GM12875 (cell line): ENCODE data around the gene CASP8.
"Not testable (repeated sequence)": the region's sequence is repeated elsewhere in the genome, so short reads cannot be mapped to it uniquely, and the experiment has no call there.

Source experiments
- H3K4me3 ChIP-seq: one replicate; pipeline ENCODE4 v1.5.1; 2011; ENCODE audit warnings: low read depth, low read length, control low read depth
- TF ChIP-seq, protein P1 (sequence below): IDR thresholded peaks from 2 replicates; pipeline ENCODE4 v1.5.1; 2011; ENCODE audit warnings: low read depth, mild to moderate bottlenecking, control low read depth, inconsistent platforms, low read length, moderate library complexity, borderline replicate concordance; ENCODE audit not compliant: insufficient read depth

The CASP8 gene

DNA sequence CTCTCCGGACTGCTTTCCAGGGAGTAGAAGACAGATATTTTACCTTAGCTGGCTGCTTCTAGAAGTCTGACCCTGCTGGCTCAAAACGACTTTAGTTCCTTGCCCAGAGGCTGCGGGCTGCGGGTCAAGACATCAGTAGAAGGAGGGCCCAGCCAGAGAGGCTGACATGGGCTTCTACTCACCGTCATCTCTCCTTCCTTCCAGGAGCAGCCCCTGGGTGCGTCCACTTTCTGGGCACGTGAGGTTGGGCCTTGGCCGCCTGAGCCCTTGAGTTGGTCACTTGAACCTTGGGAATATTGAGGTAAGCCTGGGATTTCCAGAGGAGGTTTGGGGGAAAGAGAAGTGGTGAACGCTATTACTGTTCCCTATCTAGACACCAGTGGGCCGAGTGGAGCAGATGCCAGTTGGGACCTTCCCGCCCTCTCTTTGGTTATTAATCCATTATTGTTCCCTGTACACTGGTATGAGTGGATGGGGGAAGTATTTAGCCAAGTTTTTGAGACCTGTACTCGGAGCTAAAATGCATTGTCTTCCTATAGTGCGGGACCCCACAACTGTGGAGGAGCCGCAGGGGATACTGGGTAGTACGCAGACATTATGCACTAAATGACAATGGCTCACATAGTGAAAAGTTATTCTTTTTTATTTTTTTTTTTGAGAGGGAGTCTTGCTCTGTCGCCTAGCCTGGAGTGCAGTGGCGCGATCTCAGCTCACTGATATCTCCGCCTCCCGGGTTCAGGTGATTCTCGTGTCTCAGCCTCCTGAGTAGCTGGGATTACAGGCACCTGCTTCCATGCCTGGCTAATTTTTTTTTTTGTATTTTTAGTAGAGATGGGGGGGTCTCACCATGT, 26.3 kb upstream of the CASP8 start:
- TF ChIP-seq, protein P1, sequence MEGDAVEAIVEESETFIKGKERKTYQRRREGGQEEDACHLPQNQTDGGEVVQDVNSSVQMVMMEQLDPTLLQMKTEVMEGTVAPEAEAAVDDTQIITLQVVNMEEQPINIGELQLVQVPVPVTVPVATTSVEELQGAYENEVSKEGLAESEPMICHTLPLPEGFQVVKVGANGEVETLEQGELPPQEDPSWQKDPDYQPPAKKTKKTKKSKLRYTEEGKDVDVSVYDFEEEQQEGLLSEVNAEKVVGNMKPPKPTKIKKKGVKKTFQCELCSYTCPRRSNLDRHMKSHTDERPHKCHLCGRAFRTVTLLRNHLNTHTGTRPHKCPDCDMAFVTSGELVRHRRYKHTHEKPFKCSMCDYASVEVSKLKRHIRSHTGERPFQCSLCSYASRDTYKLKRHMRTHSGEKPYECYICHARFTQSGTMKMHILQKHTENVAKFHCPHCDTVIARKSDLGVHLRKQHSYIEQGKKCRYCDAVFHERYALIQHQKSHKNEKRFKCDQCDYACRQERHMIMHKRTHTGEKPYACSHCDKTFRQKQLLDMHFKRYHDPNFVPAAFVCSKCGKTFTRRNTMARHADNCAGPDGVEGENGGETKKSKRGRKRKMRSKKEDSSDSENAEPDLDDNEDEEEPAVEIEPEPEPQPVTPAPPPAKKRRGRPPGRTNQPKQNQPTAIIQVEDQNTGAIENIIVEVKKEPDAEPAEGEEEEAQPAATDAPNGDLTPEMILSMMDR = no peak
- H3K4me3 ChIP-seq = peak overlapping the region; percentile 51

- TF ChIP-seq, protein P1 = no peak
- H3K4me3 ChIP-seq = no peak overlapping the region
These were observed 25.6 kb upstream of the CASP8 start for GRCh38 chr2:201234663-201235135.

- no peak overlapping the region for H3K4me3 ChIP-seq
- TF ChIP-seq, protein P1 = peak; percentile 31; the same call in 1 of the 2 replicates
These were observed 24.2 kb upstream of the CASP8 start for GRCh38 chr2:201235860-201236811.

DNA sequence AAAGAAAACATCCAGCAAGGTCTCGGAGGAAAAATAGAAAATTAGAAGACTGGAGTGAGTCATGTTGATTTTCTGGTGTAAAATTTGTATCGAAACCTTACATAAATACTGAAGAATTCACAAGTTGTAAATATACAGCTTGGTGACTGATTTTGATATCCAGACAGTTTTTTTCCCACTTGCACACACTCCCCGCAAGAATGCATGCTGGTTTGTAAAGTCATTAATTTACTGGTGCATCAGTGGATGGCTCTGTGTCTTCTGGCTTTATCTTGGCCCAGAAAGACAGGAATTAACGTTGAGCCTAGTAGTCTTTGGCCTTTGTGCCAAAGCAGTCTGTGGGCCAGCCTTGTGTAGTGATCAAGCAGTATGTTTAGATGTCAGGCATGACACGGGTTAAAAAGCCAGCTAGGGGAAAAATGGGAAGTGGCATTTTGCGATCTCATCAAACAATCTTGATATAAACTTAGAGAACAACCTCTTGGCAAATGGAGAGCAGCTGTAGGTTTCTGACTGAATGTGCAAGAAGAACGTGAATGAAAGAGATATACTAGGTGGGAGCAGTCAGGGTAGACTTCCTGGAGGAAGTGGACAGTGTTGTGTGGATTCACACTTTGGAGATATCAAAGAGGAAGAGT, 22.7 kb upstream of the CASP8 start:
- TF ChIP-seq, protein P1 = no peak
- no peak overlapping the region for H3K4me3 ChIP-seq

- not testable (repeated sequence) for H3K4me3 ChIP-seq
These were observed 21.0 kb upstream of the CASP8 start for GRCh38 chr2:201239167-201239935.

DNA sequence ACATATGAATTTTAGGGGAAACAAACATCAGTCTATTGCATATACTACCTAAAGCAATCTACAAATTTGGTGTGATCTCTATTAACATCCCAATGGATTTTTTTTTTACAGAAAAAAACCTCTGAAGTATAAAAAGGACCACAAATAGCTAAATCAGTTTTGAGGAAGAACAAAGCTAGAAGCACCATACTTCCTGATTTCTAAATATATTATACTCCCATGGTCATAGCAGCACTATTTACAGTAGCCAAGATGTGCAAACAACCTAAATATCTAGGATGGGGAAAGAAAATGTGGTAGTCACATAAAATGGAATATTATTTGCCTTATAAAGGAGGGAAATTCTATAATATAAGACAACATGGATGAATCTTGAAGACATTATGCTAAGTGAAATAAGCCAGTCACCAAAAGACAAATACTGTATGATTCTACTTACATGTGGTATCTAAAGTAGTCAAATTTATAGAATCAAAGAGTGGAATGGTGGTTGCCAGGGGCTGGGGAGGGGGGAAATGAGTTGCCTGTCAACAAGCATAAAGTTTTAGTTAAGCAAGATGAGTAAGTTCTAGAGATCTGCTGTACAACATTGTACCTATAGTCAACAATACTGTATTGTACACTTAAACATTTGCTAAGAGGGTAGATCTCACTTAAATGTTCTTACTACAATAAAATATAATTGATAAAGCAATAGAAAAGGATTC, 17.6 kb upstream of the CASP8 start:
- TF ChIP-seq, protein P1 = no peak
- no peak overlapping the region for H3K4me3 ChIP-seq
